Parathyroid adenoma (tissue), 2 donors: ENCODE results near the gene SOX13.
A peak's percentile ranks its signal among the peaks of the same experiment; 100 is the strongest.

Source experiments
- H2AFZ ChIP-seq: fragments of 300-600 bp; sonication (generic); one replicate; pipeline ENCODE4 v1.7.0; 2017; ENCODE audit warnings: antibody characterized with exemption, mild to moderate bottlenecking
- H3K27ac ChIP-seq: fragments of 300-600 bp; sonication (generic); one replicate; pipeline ENCODE4 v1.7.0; 2017
- H3K27me3 ChIP-seq: fragments of 300-600 bp; sonication (generic); one replicate; pipeline ENCODE4 v1.7.0; 2017; ENCODE audit warnings: low read length; ENCODE audit not compliant: control insufficient read depth, insufficient read depth
- H3K36me3 ChIP-seq: fragments of 300-600 bp; sonication (generic); one replicate; pipeline ENCODE4 v1.7.0; 2017; ENCODE audit warnings: low read length; ENCODE audit not compliant: control insufficient read depth, insufficient read depth
- H3K4me1 ChIP-seq: fragments of 300-600 bp; sonication (generic); one replicate; pipeline ENCODE4 v1.7.0; 2017; ENCODE audit warnings: control low read depth
- H3K4me2 ChIP-seq: fragments of 300-600 bp; sonication (generic); one replicate; pipeline ENCODE4 v1.7.0; 2017; ENCODE audit warnings: low read length
- H3K4me3 ChIP-seq: fragments of 300-600 bp; sonication (generic); one replicate; pipeline ENCODE4 v1.7.0; 2017; ENCODE audit warnings: low read depth, low read length
- H3K79me2 ChIP-seq: fragments of 300-600 bp; sonication (generic); one replicate; pipeline ENCODE4 v1.7.0; 2017; ENCODE audit warnings: control low read depth
- H3K9ac ChIP-seq: fragments of 300-600 bp; sonication (generic); one replicate; pipeline ENCODE4 v1.7.0; 2017; ENCODE audit warnings: mild to moderate bottlenecking
- H3K9me3 ChIP-seq: fragments of 300-600 bp; sonication (generic); one replicate; pipeline ENCODE4 v1.7.0; 2017; ENCODE audit warnings: low read length; ENCODE audit not compliant: control insufficient read depth
- TF ChIP-seq, protein P1 (sequence below): fragments of 300-600 bp; sonication (generic); IDR thresholded peaks from one replicate; pipeline ENCODE4 v1.7.0; 2017; ENCODE audit warnings: antibody characterized with exemption, mild to moderate bottlenecking
- donor health status: primary hyperparathyroidism.

Gene SOX13

DNA sequence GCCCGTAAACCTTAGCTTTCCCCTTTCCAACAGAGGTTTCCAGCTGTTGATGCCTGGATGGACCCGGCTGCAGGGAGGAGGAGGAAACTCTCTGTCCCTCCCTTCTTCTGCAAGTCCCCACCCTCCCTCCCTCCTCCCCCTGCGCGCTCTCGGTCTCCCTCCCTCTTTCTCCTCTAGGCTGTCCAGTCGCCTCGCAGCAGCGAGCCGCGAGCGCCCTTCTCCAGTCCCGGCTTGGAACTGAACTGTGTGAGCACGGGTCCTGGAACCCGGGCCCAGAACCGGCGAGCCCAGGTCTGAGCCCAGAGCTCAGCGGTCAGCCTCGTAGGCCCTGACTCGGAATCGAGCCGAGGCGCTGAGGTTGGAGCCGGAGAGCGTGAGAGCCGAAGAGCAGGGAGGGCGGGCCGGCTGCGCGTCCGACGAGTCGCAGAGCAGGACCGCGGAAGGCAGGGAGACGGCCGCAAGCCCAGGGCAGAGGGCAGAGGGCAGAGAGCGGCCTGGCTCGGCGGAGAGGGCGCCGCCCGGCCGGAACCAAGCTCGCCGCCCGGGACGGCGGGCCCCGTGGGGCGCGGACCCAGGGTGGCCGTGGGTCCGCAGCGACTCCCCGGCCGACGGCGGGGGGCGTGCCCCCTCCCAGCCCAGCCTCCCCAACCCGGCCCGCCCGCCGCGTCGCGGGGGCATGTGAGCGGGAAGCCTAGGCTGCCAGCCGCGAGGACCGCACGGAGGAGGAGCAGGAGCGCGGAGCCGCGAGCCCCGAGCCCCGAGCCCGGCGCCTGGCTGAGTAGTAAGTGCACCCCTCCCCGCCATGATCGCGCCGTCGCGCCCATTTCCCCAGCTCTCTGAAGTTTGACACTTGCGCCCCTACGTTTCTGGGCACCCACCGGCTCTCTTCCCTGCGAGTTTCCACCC, at the start of gene SOX13:
Gene SOX13 (plus strand): TSS at position 185 of the 906 bp plus-strand sequence. CDS start 39,801 bp downstream, outside the sequence.
- H3K4me1 ChIP-seq, result peaks cover 2% of the 10 kb centered on the region
- H3K27ac ChIP-seq, result peak within 1 kb of the TSS; percentile 84

DNA sequence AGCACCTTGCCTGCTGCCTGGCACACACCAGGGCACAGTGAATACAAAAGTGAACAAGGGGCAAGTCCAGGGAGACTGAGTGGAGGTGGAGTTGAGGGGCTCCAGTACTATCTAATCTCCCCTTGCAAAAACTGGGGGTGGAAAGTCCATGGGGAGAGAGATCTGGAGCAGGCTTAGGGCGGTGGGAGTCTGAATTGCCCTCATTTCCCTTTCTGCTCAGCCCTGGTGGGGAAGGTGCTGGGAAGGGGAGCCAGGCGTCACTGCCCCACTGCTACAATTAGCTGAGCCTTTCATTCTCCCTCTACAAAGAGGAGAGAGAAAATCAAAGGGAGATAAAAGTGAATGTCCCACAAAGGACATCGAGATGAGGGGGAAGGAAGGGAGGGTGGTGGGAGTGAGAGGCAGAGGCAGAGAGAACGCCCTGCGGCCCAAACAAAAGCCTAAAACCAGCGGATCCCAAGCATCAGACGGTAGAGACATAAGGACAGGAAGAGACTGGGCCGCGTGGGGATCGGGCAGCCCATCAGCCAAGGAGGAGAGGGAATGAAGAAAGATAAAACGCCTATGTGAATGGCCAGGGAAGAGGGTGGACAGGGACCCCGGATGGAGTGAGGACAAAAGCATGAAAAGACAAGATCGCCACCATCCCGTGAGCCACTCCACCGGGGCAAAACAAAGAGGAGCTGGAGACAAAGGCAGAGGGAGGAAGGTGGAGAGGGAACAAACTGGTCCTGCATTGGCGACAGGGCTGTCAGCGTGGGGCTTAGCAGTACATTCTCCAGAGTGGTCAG, 46.8 kb upstream of the SOX13 start:
- no peaks in the 10 kb centered on the region for H3K36me3 ChIP-seq
- no peak overlapping the region for H3K4me2 ChIP-seq
- no peaks in the 10 kb centered on the region for H3K79me2 ChIP-seq
- no peaks in the 10 kb centered on the region for H3K27me3 ChIP-seq
- no peak overlapping the region for H3K9ac ChIP-seq
- no peaks in the 10 kb centered on the region for H3K4me1 ChIP-seq
- TF ChIP-seq, protein P1, sequence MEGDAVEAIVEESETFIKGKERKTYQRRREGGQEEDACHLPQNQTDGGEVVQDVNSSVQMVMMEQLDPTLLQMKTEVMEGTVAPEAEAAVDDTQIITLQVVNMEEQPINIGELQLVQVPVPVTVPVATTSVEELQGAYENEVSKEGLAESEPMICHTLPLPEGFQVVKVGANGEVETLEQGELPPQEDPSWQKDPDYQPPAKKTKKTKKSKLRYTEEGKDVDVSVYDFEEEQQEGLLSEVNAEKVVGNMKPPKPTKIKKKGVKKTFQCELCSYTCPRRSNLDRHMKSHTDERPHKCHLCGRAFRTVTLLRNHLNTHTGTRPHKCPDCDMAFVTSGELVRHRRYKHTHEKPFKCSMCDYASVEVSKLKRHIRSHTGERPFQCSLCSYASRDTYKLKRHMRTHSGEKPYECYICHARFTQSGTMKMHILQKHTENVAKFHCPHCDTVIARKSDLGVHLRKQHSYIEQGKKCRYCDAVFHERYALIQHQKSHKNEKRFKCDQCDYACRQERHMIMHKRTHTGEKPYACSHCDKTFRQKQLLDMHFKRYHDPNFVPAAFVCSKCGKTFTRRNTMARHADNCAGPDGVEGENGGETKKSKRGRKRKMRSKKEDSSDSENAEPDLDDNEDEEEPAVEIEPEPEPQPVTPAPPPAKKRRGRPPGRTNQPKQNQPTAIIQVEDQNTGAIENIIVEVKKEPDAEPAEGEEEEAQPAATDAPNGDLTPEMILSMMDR, result no peak
- no peak overlapping the region for H2AFZ ChIP-seq
- H3K9me3 ChIP-seq, result no peaks in the 10 kb centered on the region
- H3K4me3 ChIP-seq, result no peak overlapping the region
- H3K27ac ChIP-seq, result no peak overlapping the region

More for the DNA sequence above, at the start of gene SOX13:
- Histone ChIP-seq H2AFZ (peak within 1 kb of the TSS; percentile 92), H3K27me3 (no peaks in the 10 kb centered on the region), H3K36me3 (no peaks in the 10 kb centered on the region), H3K4me2 (peak within 1 kb of the TSS; percentile 81), H3K9me3 (no peaks in the 10 kb centered on the region), H3K4me3 (peak within 1 kb of the TSS; percentile 82), H3K9ac (no peak within 1 kb of the TSS), H3K79me2 (peaks cover 23% of the 10 kb centered on the region)
- TF ChIP-seq, protein P1, result peak; percentile 12

DNA sequence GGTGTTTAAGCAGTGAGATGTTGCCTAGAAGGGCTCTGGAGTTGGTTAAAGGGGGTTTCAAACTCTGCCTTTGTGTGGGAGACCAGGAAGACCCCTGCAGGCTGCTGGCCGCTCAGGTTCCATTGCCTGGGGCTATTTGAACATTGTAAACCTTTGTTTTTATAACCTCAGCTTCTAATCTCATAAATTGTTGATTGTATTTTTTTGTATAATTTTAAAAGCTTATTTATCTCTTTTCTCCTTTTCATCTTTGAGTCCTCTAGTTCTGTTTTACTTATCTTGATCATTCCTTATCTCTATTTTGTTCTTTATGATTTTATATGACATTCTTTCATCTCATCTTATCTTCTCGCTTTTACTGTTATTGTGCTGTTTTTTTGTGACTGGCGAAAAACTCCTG, 45.5 kb upstream of the SOX13 start:
- H3K9ac ChIP-seq, result no peak overlapping the region
- no peak overlapping the region for H3K4me3 ChIP-seq
- no peak overlapping the region for H3K4me2 ChIP-seq
- H3K27me3 ChIP-seq, result no peaks in the 10 kb centered on the region
- no peaks in the 10 kb centered on the region for H3K79me2 ChIP-seq
- no peak overlapping the region for H3K27ac ChIP-seq
- H3K4me1 ChIP-seq, result no peaks in the 10 kb centered on the region
- TF ChIP-seq, protein P1, result no peak
- H3K9me3 ChIP-seq, result no peaks in the 10 kb centered on the region
- H2AFZ ChIP-seq, result no peak overlapping the region
- no peaks in the 10 kb centered on the region for H3K36me3 ChIP-seq

DNA sequence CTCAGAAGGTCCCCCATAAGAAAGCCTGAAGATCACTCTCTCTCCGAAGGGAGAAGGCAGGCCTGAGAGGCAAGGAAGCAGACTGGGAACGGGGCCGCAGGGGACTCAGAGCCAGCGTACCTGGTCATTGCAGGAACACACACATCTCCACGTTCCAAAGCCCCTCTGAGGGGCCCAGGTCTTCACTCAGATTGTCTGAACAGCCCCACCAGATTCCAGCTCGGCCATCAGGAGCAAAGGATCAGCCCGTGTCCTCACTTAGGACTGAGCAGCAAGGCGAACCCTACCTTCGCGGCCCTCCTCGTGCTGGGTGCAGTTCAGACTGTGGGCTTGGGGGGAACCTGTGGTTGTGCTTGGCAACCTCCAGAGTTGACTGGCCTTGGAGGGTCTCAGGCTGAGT, 43.9 kb upstream of the SOX13 start:
- Histone ChIP-seq H3K27me3 (no peaks in the 10 kb centered on the region), H3K4me3 (no peak overlapping the region), H3K4me1 (no peaks in the 10 kb centered on the region), H3K9ac (no peak overlapping the region), H3K36me3 (no peaks in the 10 kb centered on the region), H2AFZ (no peak overlapping the region), H3K79me2 (no peaks in the 10 kb centered on the region), H3K4me2 (no peak overlapping the region), H3K9me3 (no peaks in the 10 kb centered on the region), H3K27ac (no peak overlapping the region)
- TF ChIP-seq, protein P1, result no peak
